Measurements from ENCODE around the gene NLRP6. TPM values are rescaled to one million over a fixed set of nuclear protein-coding genes. Genes with fewer than 3 reads are reported as not detected.

The NLRP6 gene
- total RNA-seq, 2 donors from 2014 or later: 0.19 to 0.20 TPM

DNA sequence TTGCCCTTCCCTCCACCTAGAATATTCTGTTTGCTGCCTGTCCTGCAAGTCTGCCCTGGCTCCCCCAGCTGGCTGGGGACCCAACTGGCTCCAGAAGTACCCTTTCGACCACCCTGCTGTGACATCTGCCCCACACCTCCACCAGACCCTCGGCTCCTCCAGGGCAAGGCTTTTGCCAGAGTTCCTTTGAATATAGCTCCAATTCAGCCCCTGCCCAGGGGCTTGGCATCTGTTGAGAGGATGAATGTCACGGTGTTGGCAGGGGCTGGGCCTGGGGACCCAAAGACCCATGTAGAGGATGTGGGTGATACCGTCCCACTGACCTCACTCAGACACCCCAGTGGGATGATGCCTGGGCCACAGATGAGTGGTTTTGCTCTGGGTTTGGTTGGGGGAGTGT is 4.0 kb downstream of the NLRP6 start:
- peaks cover 0 to 20% of the 10 kb centered on the region in 2 donors for H3K4me1 ChIP-seq
- no peak overlapping the region for H3K27ac ChIP-seq
- peaks cover 24 to 44% of the 10 kb centered on the region in 2 donors for H3K27me3 ChIP-seq
- DNase-seq (ENCODE audit: low spot score): no peak
- H3K9me3 ChIP-seq: no peaks in the 10 kb centered on the region
- TF ChIP-seq CTCF (IDR thresholded peaks at IDR 0.05): no peak
- H3K4me3 ChIP-seq: no peak overlapping the region
- no peaks in the 10 kb centered on the region for H3K36me3 ChIP-seq

- H3K9me3 ChIP-seq: no peaks in the 10 kb centered on the region
- H3K4me1 ChIP-seq: peaks cover 0 to 21% of the 10 kb centered on the region in 2 donors
- H3K27me3 ChIP-seq: peaks cover 24 to 44% of the 10 kb centered on the region in 2 donors
- no peak overlapping the region for H3K4me3 ChIP-seq
- DNase-seq (ENCODE audit: low spot score): no peak
- H3K27ac ChIP-seq: no peak overlapping the region
- TF ChIP-seq CTCF (IDR thresholded peaks at IDR 0.05): no peak
- no peaks in the 10 kb centered on the region for H3K36me3 ChIP-seq
Observed at GRCh38 chr11:282630-283360, 4.6 kb downstream of the NLRP6 start.

DNA sequence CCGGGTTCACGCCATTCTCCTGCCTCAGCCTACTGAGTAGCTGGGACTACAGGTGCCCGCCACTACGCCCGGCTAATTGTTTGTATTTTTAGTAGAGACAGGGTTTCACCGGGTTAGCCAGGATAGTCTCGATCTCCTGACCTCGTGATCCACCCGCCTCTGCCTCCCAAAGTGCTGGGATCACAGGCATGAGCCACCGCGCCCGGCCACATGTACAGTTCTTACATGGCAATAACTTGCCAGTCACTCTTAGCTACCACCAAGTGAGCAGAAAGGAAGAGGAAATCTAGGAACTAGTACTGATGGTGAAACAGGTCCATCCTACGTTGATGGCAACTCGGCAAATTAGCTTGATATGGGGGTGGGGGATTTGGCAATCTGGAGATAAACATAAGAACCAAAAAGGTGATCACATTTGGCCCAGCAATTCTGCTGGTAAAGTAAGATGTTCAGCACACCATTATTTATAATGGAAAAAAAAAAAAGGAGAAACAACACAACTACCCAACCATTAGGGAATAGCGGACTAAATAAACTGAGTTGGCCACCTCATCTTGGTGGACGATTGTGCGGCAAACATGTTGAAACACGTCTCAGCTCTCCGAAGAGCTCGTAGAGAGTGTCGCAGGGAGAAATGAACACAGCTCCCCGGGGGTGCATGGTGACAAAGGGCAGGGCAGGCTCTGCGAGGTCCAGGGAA is 5.3 kb downstream of the NLRP6 start:
- Histone ChIP-seq H3K4me3 (no peak overlapping the region), H3K36me3 (no peaks in the 10 kb centered on the region), H3K4me1 (peaks cover 0 to 29% of the 10 kb centered on the region in 2 donors), H3K27ac (no peak overlapping the region), H3K27me3 (peaks cover 24 to 41% of the 10 kb centered on the region in 2 donors), H3K9me3 (no peaks in the 10 kb centered on the region)
- TF ChIP-seq CTCF (IDR thresholded peaks at IDR 0.05): no peak
- no peak for DNase-seq (ENCODE audit: low spot score)

DNA sequence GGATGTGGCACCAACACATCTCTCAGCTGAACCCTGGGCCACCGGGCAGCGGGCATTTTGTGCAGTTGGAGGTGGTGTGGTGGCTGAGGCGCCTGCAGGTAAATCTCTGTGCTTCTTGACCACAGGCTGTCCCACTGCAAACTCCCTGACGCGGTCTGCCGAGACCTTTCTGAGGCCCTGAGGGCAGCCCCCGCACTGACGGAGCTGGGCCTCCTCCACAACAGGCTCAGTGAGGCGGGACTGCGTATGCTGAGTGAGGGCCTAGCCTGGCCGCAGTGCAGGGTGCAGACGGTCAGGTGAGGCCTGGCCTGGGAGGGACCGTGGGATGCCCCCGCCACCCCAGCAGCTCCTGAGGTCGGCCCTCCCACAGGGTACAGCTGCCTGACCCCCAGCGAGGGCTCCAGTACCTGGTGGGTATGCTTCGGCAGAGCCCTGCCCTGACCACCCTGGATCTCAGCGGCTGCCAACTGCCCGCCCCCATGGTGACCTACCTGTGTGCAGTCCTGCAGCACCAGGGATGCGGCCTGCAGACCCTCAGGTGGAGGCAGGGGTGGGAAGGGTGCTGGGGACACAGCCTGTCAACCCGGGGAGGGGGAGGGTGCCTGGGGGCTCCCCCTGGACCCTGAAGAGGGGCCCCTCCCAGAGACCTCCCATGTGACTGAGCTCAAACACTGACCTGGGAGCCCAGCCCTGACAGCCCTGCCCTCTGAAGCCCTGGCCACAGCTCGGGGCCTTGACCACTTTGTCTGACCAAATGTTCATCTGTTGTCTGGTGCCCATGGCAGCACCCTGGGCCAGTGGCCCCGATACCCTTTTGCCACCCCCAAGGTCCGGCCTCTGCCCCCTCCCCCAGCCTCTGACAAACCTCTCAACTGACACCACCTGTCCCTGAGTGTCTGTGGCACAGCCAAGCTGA is 6.2 kb downstream of the NLRP6 start:
- no peaks in the 10 kb centered on the region for H3K36me3 ChIP-seq
- H3K27ac ChIP-seq: no peak overlapping the region
- H3K4me3 ChIP-seq: no peak overlapping the region
- peaks cover 23 to 34% of the 10 kb centered on the region in 2 donors for H3K27me3 ChIP-seq
- no peak for DNase-seq (ENCODE audit: low spot score)
- H3K4me1 ChIP-seq: peaks cover 0 to 29% of the 10 kb centered on the region in 2 donors
- TF ChIP-seq CTCF (IDR thresholded peaks at IDR 0.05): no peak
- H3K9me3 ChIP-seq: no peaks in the 10 kb centered on the region

DNA sequence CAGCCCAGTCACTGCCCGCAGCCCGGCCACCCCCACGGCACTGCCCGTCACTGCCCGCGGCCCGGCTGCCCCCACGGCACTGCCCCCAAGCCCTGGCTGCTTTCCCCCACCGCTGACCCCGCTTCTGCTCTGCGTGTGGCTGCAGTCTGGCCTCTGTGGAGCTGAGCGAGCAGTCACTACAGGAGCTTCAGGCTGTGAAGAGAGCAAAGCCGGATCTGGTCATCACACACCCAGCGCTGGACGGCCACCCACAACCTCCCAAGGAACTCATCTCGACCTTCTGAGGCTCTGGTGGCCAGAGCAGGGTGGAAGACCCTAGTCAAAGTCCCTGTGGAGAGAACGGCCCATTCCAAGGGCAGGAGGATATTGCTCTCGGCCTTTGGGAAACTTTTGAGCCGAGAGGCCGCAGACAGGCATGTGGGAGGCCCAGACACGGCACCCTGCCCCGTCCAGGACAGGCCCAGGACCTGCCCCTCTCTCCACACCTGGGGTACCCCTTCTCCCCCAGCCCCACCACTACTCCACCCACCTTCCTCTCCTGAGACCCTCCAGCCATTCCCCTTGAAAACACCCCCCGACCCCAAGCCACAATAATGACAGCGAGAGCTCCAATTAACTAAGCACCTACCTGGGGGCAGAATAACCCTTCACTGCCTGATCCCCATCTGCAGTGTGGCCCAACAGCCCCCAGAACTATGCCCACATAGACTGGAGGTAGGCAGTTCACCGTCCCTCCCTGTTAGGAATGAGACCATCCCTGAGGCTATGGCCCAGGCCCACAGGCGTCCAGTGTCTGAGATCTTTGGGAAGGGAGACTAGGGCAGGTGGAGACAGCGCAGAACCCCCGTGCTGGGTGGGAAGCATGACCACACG is 7.0 kb downstream of the NLRP6 start:
- H3K27ac ChIP-seq: no peak overlapping the region
- peaks cover 0 to 29% of the 10 kb centered on the region in 2 donors for H3K4me1 ChIP-seq
- DNase-seq (ENCODE audit: low spot score): no peak
- H3K27me3 ChIP-seq: peaks cover 18 to 25% of the 10 kb centered on the region in 2 donors
- no peaks in the 10 kb centered on the region for H3K9me3 ChIP-seq
- no peaks in the 10 kb centered on the region for H3K36me3 ChIP-seq
- no peak for TF ChIP-seq CTCF (IDR thresholded peaks at IDR 0.05)
- no peak overlapping the region for H3K4me3 ChIP-seq
